GM23338 (cell line): ENCODE results near the gene SLC8A1. TPM values are rescaled to one million over a fixed set of nuclear protein-coding genes. Genes with fewer than 3 reads are reported as not detected.
A peak's percentile ranks its signal among the peaks of the same experiment; 100 is the strongest.

Experiments used
- ATAC-seq: fragments of 200-7000 bp; cut with Tn5 transposase; 3 replicates; pipeline ENCODE4 v1.9.1; 2020
- DNase-seq: peaks from one replicate; pipeline ENCODE4 v3.0.0-alpha.2; 2015; ENCODE audit warnings: low spot score
- H2AFZ ChIP-seq: fragments of 200-600 bp; sonication (generic); 2 replicates; pipeline ENCODE4 v1.8.0; 2016; ENCODE audit warnings: antibody characterized with exemption, mild to moderate bottlenecking, moderate library complexity
- H3F3A ChIP-seq: fragments of 200-600 bp; sonication (generic); replicated peaks from 2 replicates; pipeline ENCODE4 v1.8.0; 2017; ENCODE audit warnings: antibody characterized with exemption, mixed run types, low read depth
- H3K27ac ChIP-seq: fragments of 200-600 bp; sonication (generic); 2 replicates; pipeline ENCODE4 v1.6.1; 2016; ENCODE audit warnings: low read depth
- H3K27me3 ChIP-seq: fragments of 200-600 bp; sonication (generic); 2 replicates; pipeline ENCODE4 v1.8.0; 2016; ENCODE audit warnings: mild to moderate bottlenecking, mixed run types, moderate library complexity; ENCODE audit not compliant: insufficient read depth
- H3K36me3 ChIP-seq: fragments of 200-600 bp; sonication (generic); 2 replicates; pipeline ENCODE4 v1.8.0; 2016; ENCODE audit warnings: mild to moderate bottlenecking; ENCODE audit not compliant: insufficient read depth
- H3K4me1 ChIP-seq: fragments of 200-600 bp; sonication (generic); 2 replicates; pipeline ENCODE4 v1.8.0; 2016; ENCODE audit warnings: mild to moderate bottlenecking, moderate library complexity; ENCODE audit not compliant: insufficient read depth
- H3K4me2 ChIP-seq: fragments of 200-600 bp; sonication (generic); 2 replicates; pipeline ENCODE4 v1.7.1; 2017; ENCODE audit warnings: mixed run types
- H3K4me3 ChIP-seq: fragments of 200-600 bp; sonication (generic); 2 replicates; pipeline ENCODE4 v1.6.1; 2016; ENCODE audit warnings: mixed run types
- H3K79me2 ChIP-seq: fragments of 200-600 bp; sonication (generic); replicated peaks from 2 replicates; pipeline ENCODE4 v1.8.0; 2017; ENCODE audit warnings: mild to moderate bottlenecking; ENCODE audit not compliant: insufficient read depth
- H3K9me2 ChIP-seq: fragments of 200-600 bp; sonication (generic); 2 replicates; pipeline ENCODE4 v1.8.0; 2017; ENCODE audit not compliant: insufficient read depth
- H4K20me1 ChIP-seq: fragments of 200-600 bp; sonication (generic); replicated peaks from 2 replicates; pipeline ENCODE4 v1.8.0; 2017; ENCODE audit warnings: mild to moderate bottlenecking; ENCODE audit not compliant: insufficient read depth
- H3K27ac Mint-ChIP-seq: 2 replicates; pipeline ENCODE4 v1.8.0; 2020; ENCODE audit warnings: inconsistent platforms, mild to moderate bottlenecking, moderate library complexity, mixed read lengths
- H3K27me3 Mint-ChIP-seq: 3 replicates; pipeline ENCODE4 v1.8.0; 2022; ENCODE audit warnings: low read depth, mild to moderate bottlenecking, moderate library complexity, mixed read lengths, inconsistent platforms; ENCODE audit not compliant: insufficient read depth, poor library complexity
- H3K36me3 Mint-ChIP-seq: 3 replicates; pipeline ENCODE4 v1.8.0; 2021; ENCODE audit warnings: low read depth, mild to moderate bottlenecking, inconsistent platforms, moderate library complexity, mixed read lengths
- H3K4me1 Mint-ChIP-seq: 3 replicates; pipeline ENCODE4 v1.8.0; 2020; ENCODE audit warnings: mild to moderate bottlenecking, inconsistent platforms, mixed read lengths
- H3K4me3 Mint-ChIP-seq: 3 replicates; pipeline ENCODE4 v1.8.0; 2021; ENCODE audit warnings: moderate library complexity, mild to moderate bottlenecking, inconsistent platforms, mixed read lengths
- H3K9me3 Mint-ChIP-seq: 3 replicates; pipeline ENCODE4 v1.8.0; 2020; ENCODE audit warnings: moderate library complexity, mild to moderate bottlenecking, inconsistent platforms, mixed read lengths
- CTCF ChIP-seq, 2 experiments: fragments of 200-600 bp in 1 of 2; sonication (generic) in 1 of 2; conservative IDR thresholded peaks; 2 replicates each; pipeline versions ENCODE4 v1.5.1 to v1.6.1; 2016 to 2017; ENCODE audit warnings: antibody characterized with exemption in 2 of 2, low read depth in 2 of 2, mild to moderate bottlenecking in 2 of 2, moderate library complexity in 1 of 2
- NANOG ChIP-seq: IDR thresholded peaks from 2 replicates; pipeline ENCODE4 v1.6.1; 2016; ENCODE audit warnings: antibody characterized with exemption, borderline replicate concordance
- POLR2AphosphoS5 ChIP-seq: IDR thresholded peaks from 2 replicates; pipeline ENCODE4 v1.6.1; 2016; ENCODE audit warnings: antibody characterized with exemption, low read depth
- STAT1 ChIP-seq: IDR thresholded peaks from one replicate; pipeline ENCODE4 v1.6.1; 2016; ENCODE audit warnings: antibody characterized with exemption; ENCODE audit not compliant: unreplicated experiment
- ZNF114 ChIP-seq: fragments of 250-450 bp; sonication (Bioruptor Pico); IDR thresholded peaks from 2 replicates; pipeline ENCODE4 v1.5.0; 2020; ENCODE audit warnings: mild to moderate bottlenecking, moderate library complexity
- polyA plus RNA-seq: library from polyadenylated mRNA; unstranded; fragments of >200 nt; fragmentation: Nextera tagmentation; extraction: Ambion mirVana; gene quantifications from 2 replicates; pipeline ENCODE4 v1.2.1, GENCODE V29; 2016
- total RNA-seq: library from RNA; depleted of rRNA; stranded (reverse); fragments of >200 nt; shearing (Covaris generic); gene quantifications from 2 replicates; pipeline ENCODE4 v1.2.3, GENCODE V29; 2014
- TF ChIP-seq, protein P1 (sequence below): fragments of 250-450 bp; sonication (Bioruptor Pico); IDR thresholded peaks from 2 replicates; pipeline ENCODE4 v1.5.0; 2020; ENCODE audit warnings: mild to moderate bottlenecking, moderate library complexity

Gene SLC8A1
- total and polyA plus RNA-seq, 2 experiments from 2014 or later = 2.5 to 3.3 TPM

- TF ChIP-seq, protein P1, sequence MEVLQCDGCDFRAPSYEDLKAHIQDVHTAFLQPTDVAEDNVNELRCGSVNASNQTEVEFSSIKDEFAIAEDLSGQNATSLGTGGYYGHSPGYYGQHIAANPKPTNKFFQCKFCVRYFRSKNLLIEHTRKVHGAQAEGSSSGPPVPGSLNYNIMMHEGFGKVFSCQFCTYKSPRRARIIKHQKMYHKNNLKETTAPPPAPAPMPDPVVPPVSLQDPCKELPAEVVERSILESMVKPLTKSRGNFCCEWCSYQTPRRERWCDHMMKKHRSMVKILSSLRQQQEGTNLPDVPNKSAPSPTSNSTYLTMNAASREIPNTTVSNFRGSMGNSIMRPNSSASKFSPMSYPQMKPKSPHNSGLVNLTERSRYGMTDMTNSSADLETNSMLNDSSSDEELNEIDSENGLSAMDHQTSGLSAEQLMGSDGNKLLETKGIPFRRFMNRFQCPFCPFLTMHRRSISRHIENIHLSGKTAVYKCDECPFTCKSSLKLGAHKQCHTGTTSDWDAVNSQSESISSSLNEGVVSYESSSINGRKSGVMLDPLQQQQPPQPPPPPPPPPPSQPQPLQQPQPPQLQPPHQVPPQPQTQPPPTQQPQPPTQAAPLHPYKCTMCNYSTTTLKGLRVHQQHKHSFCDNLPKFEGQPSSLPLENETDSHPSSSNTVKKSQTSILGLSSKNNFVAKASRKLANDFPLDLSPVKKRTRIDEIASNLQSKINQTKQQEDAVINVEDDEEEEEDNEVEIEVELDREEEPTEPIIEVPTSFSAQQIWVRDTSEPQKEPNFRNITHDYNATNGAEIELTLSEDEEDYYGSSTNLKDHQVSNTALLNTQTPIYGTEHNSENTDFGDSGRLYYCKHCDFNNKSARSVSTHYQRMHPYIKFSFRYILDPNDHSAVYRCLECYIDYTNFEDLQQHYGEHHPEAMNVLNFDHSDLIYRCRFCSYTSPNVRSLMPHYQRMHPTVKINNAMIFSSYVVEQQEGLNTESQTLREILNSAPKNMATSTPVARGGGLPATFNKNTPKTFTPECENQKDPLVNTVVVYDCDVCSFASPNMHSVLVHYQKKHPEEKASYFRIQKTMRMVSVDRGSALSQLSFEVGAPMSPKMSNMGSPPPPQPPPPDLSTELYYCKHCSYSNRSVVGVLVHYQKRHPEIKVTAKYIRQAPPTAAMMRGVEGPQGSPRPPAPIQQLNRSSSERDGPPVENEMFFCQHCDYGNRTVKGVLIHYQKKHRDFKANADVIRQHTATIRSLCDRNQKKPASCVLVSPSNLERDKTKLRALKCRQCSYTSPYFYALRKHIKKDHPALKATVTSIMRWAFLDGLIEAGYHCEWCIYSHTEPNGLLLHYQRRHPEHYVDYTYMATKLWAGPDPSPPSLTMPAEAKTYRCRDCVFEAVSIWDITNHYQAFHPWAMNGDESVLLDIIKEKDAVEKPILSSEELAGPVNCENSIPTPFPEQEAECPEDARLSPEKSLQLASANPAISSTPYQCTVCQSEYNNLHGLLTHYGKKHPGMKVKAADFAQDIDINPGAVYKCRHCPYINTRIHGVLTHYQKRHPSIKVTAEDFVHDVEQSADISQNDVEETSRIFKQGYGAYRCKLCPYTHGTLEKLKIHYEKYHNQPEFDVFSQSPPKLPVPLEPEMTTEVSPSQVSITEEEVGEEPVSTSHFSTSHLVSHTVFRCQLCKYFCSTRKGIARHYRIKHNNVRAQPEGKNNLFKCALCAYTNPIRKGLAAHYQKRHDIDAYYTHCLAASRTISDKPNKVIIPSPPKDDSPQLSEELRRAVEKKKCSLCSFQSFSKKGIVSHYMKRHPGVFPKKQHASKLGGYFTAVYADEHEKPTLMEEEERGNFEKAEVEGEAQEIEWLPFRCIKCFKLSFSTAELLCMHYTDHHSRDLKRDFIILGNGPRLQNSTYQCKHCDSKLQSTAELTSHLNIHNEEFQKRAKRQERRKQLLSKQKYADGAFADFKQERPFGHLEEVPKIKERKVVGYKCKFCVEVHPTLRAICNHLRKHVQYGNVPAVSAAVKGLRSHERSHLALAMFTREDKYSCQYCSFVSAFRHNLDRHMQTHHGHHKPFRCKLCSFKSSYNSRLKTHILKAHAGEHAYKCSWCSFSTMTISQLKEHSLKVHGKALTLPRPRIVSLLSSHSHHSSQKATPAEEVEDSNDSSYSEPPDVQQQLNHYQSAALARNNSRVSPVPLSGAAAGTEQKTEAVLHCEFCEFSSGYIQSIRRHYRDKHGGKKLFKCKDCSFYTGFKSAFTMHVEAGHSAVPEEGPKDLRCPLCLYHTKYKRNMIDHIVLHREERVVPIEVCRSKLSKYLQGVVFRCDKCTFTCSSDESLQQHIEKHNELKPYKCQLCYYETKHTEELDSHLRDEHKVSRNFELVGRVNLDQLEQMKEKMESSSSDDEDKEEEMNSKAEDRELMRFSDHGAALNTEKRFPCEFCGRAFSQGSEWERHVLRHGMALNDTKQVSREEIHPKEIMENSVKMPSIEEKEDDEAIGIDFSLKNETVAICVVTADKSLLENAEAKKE (CRISPR knock-in tag) = no peak
- no peak for TF ChIP-seq POLR2AphosphoS5
- TF ChIP-seq ZNF114 (CRISPR knock-in tag) = no peak
- no peak for TF ChIP-seq NANOG
- no peak for TF ChIP-seq STAT1
Observed at GRCh38 chr2:40178971-40179370, 272.9 kb downstream of the SLC8A1 start (continued).

DNA sequence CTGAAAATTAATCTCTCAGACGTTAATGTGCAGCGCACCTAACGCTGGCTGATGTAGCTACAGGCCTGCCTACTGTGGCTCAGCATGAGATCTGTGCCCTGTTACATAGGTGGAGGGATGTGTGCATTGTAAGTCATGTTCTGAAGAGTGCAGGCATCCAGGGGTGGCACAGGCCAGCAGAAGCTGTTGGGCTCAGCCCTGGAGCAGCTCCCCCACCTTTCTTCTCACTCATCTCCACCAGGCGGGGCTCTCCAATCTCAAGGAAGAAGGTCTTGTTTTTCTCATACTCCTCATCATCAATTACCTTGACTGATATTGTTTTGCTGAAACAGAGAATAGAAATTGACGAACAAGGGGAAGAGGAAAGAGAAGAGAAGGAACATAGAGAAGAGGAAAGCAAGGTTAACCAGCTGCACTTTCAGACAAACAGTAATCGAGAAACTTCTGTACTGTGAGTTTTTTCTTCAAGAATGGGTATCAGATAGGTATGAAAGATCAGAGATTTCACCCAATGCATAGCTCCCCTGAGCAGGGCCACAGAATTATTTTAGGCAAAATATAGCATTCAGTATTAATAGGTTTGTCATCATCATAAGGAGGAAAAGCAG is 273.6 kb downstream of the SLC8A1 start:
- Histone ChIP-seq H3K36me3 (no peaks in the 10 kb centered on the region), H3K27ac (no peak overlapping the region)
- ATAC-seq = no peak

More for the DNA sequence above, 273.6 kb downstream of the SLC8A1 start:
- no peaks in the 10 kb centered on the region for H3K4me1 ChIP-seq
- no peaks in the 10 kb centered on the region for H3K27me3 ChIP-seq
- no peaks in the 10 kb centered on the region for H3K36me3 Mint-ChIP-seq
- H3K4me3 ChIP-seq = no peak overlapping the region
- no peaks in the 10 kb centered on the region for H3K27me3 Mint-ChIP-seq
- no peak for TF ChIP-seq ZNF114 (CRISPR knock-in tag)
- TF ChIP-seq CTCF (conservative IDR thresholded peaks at IDR 0.05; ENCODE audit: low read depth in 2 of 2) = peak in 1 of 2 experiments; percentile 20; a peak in 2 of 4 replicates
- no peak overlapping the region for H3K4me2 ChIP-seq
- H3K4me1 Mint-ChIP-seq = 0 out of 3 replicates have a peak, but pooled peaks cover 2% of the 10 kb centered on the region
- 0 out of 2 replicates have a peak overlapping the region, but pooled peaks have one; percentile 0 for H3K27ac Mint-ChIP-seq
- DNase-seq = no peak
- H4K20me1 ChIP-seq = no peaks in the 10 kb centered on the region
- H3K9me2 ChIP-seq = no peaks in the 10 kb centered on the region
- no peaks in the 10 kb centered on the region for H3F3A ChIP-seq
- H3K79me2 ChIP-seq = no peaks in the 10 kb centered on the region
- no peak overlapping the region for H2AFZ ChIP-seq
- H3K9me3 Mint-ChIP-seq = no peaks in the 10 kb centered on the region
- no peak overlapping the region for H3K4me3 Mint-ChIP-seq
